Non-pigmented ciliary epithelial cell (primary cell): ENCODE results near the gene PHOX2A.

ENCODE experiments used
- DNase-seq: peaks from one replicate; pipeline ENCODE4 v3.0.0-alpha.2; 2010; ENCODE audit warnings: low read depth

The PHOX2A gene

GRCh38 chr11:72233773-72234513, 10.0 kb downstream of the PHOX2A start:
- DNase-seq, result no peak

- DNase-seq, result no peak
Observed at GRCh38 chr11:72233056-72233772, 10.8 kb downstream of the PHOX2A start.

GRCh38 chr11:72232260-72233055, 11.5 kb downstream of the PHOX2A start:
- DNase-seq, result no peak

- DNase-seq, result no peak
Observed at GRCh38 chr11:72231396-72232259, 12.3 kb downstream of the PHOX2A start.

- DNase-seq, result no peak
Observed at GRCh38 chr11:72230764-72231365, 13.1 kb downstream of the PHOX2A start.

- no peak for DNase-seq
Observed at GRCh38 chr11:72229925-72230763, 13.8 kb downstream of the PHOX2A start.

- no peak for DNase-seq
Observed at GRCh38 chr11:72229336-72229924, 14.5 kb downstream of the PHOX2A start.

GRCh38 chr11:72228844-72229231, 15.1 kb downstream of the PHOX2A start:
- no peak for DNase-seq

GRCh38 chr11:72228229-72228843, 15.6 kb downstream of the PHOX2A start:
- no peak for DNase-seq

GRCh38 chr11:72227316-72228228, 16.4 kb downstream of the PHOX2A start:
- DNase-seq, result no peak

GRCh38 chr11:72226701-72227100, 17.3 kb downstream of the PHOX2A start:
- DNase-seq, result no peak

- DNase-seq, result no peak
Observed at GRCh38 chr11:72225411-72225951, 18.5 kb downstream of the PHOX2A start.

- DNase-seq, result no peak
Observed at GRCh38 chr11:72224564-72225410, 19.2 kb downstream of the PHOX2A start, which contains the start of gene INPPL1. TSS of gene INPPL1 (plus strand) at chr11:72224767. CDS start at chr11:72224985, 218 bp downstream.

GRCh38 chr11:72223615-72224563, 20.1 kb downstream of the PHOX2A start:
- no peak for DNase-seq

GRCh38 chr11:72222907-72223614, 20.9 kb downstream of the PHOX2A start:
- DNase-seq, result peak; percentile 58
